Measurements from ENCODE around the gene CYP27A1.

DNA sequence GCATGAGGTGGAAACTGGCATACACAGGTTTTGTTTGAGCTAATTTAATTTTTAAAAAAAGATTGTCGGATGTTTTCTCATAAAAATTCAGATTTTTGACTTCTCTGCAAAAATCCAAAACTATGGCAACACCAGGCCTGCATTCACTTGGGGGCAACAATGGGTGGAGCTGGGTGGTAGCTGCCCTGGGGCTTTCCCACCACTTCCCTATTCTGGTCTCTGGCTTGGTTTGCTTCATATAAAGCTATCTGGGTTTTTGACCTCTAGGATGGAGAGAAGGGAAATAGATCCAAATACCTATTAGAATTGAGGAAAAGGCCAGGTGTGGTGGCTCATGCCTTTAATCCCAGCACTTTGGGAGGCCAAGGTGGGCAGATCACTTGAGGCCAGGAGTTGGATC lies 5.5 kb upstream of the CYP27A1 start:
- TF ChIP-seq, protein P1, sequence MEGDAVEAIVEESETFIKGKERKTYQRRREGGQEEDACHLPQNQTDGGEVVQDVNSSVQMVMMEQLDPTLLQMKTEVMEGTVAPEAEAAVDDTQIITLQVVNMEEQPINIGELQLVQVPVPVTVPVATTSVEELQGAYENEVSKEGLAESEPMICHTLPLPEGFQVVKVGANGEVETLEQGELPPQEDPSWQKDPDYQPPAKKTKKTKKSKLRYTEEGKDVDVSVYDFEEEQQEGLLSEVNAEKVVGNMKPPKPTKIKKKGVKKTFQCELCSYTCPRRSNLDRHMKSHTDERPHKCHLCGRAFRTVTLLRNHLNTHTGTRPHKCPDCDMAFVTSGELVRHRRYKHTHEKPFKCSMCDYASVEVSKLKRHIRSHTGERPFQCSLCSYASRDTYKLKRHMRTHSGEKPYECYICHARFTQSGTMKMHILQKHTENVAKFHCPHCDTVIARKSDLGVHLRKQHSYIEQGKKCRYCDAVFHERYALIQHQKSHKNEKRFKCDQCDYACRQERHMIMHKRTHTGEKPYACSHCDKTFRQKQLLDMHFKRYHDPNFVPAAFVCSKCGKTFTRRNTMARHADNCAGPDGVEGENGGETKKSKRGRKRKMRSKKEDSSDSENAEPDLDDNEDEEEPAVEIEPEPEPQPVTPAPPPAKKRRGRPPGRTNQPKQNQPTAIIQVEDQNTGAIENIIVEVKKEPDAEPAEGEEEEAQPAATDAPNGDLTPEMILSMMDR (IDR thresholded peaks at IDR 0.05; ENCODE audit: low read length): no peak
- TF ChIP-seq EZH2 (IDR thresholded peaks at IDR 0.05; ENCODE audit: borderline replicate concordance, low read length): no peak
